K562 (cell line): ENCODE results near the gene AIMP1. TPM values are rescaled to one million over a fixed set of nuclear protein-coding genes. Genes with fewer than 3 reads are reported as not detected.

ENCODE experiments used
- ATAC-seq: fragments of 200-7000 bp; cut with Tn5 transposase; 3 replicates; pipeline ENCODE4 v1.9.1; 2020; ENCODE audit warnings: moderate library complexity
- BruUV-seq: library from RNA; stranded (reverse); fragments of 400-500 nt; replicated peaks from 2 replicates; lab custom pipeline; 2021; lab: Mats Ljungman, UMichigan
- CTCF ChIA-PET: fragments of 300-600 bp; formaldehyde crosslinking; extraction: SDS; loops from one replicate; lab custom pipeline; 2021; ENCODE audit warnings: low intra/inter-chr PET ratio; lab: Yijun Ruan, JAX
- POLR2A ChIA-PET: fragments of 300-600, 350-650 bp; sonication (Branson Sonifier 250); formaldehyde crosslinking; extraction: SDS; loops from one replicate; lab custom pipeline; 2021; ENCODE audit warnings: antibody characterized with exemption, inconsistent platforms; lab: Yijun Ruan, JAX
- DNase-seq, 4 experiments: peaks; one replicate each; pipeline versions ENCODE4 v3.0.0 to v3.0.0-alpha.2; 2011 to 2018; ENCODE audit warnings: low spot score in 3 of 4, mixed read lengths in 3 of 4; ENCODE audit errors: extremely low read depth in 1 of 4
- FAIRE-seq: peaks from 2 replicates; lab custom pipeline; 2011; peaks lifted over from hg19 to GRCh38; lab: Jason Lieb, UNC
- H2AFZ ChIP-seq: 2 replicates; pipeline ENCODE4 v1.6.0; 2011; ENCODE audit warnings: low read depth, low read length, control low read depth, inconsistent platforms
- H3K27ac ChIP-seq: fragments of 200-600 bp; 3 replicates; pipeline ENCODE4 v1.8.0; 2011; ENCODE audit warnings: low read depth, mild to moderate bottlenecking, control low read depth, inconsistent platforms, low read length, moderate library complexity, mixed read lengths; ENCODE audit errors: extremely low read depth
- H3K27me3 ChIP-seq, 2 experiments: fragments of 300-600 bp in 1 of 2; 2 replicates in 1 of 2; 3 replicates in 1 of 2; pipeline versions ENCODE4 v1.6.0 to v1.8.0; 2011; ENCODE audit warnings: inconsistent platforms in 2 of 2, low read length in 2 of 2, mild to moderate bottlenecking in 1 of 2, mixed read lengths in 1 of 2, moderate library complexity in 1 of 2; ENCODE audit not compliant: control insufficient read depth in 2 of 2, insufficient read depth in 2 of 2
- H3K36me3 ChIP-seq: fragments of 300-600 bp; 3 replicates; pipeline ENCODE4 v1.8.0; 2011; ENCODE audit warnings: mild to moderate bottlenecking, low read length, inconsistent platforms; ENCODE audit not compliant: control insufficient read depth, insufficient read depth
- H3K4me1 ChIP-seq, 2 experiments: fragments of 200-600 bp in 1 of 2; replicated peaks in 1 of 2; 2 replicates in 1 of 2; 3 replicates in 1 of 2; pipeline versions ENCODE4 v1.5.1 to v1.8.0; 2011; ENCODE audit warnings: inconsistent platforms in 2 of 2, low read length in 2 of 2, mild to moderate bottlenecking in 1 of 2, mixed read lengths in 1 of 2, moderate library complexity in 1 of 2; ENCODE audit not compliant: control insufficient read depth in 2 of 2, insufficient read depth in 2 of 2
- H3K4me2 ChIP-seq: 2 replicates; pipeline ENCODE4 v1.6.1; 2011; ENCODE audit warnings: low read length, control low read depth, inconsistent platforms, mixed read lengths; ENCODE audit not compliant: insufficient read depth
- H3K4me3 ChIP-seq: fragments of 200-600 bp; sonication (generic), shearing (Covaris generic); 2 replicates; pipeline ENCODE4 v1.5.1; 2016; ENCODE audit warnings: control low read depth, inconsistent platforms
- H3K79me2 ChIP-seq: fragments of 200-600 bp; 3 replicates; pipeline ENCODE4 v1.8.0; 2011; ENCODE audit warnings: low read length, inconsistent platforms; ENCODE audit not compliant: control insufficient read depth, insufficient read depth
- H3K9ac ChIP-seq, 2 experiments: 2 replicates each; pipeline versions ENCODE4 v1.6.0 to v1.6.1; 2011; ENCODE audit warnings: low read depth in 2 of 2, low read length in 2 of 2, control low read depth in 1 of 2, inconsistent platforms in 1 of 2, mild to moderate bottlenecking in 1 of 2, mixed read lengths in 1 of 2; ENCODE audit not compliant: insufficient read depth in 1 of 2
- H3K9me1 ChIP-seq: one replicate; pipeline ENCODE4 v1.6.0; 2011; ENCODE audit warnings: inconsistent platforms, mild to moderate bottlenecking, low read length, moderate library complexity; ENCODE audit not compliant: control insufficient read depth, insufficient read depth
- H3K9me3 ChIP-seq: replicated peaks from 2 replicates; pipeline ENCODE4 v1.5.1; 2011; ENCODE audit warnings: low read depth, low read length, inconsistent platforms; ENCODE audit not compliant: control insufficient read depth, insufficient read depth
- H4K20me1 ChIP-seq: replicated peaks from 2 replicates; pipeline ENCODE4 v1.6.1; 2011; ENCODE audit warnings: low read length, inconsistent platforms, mixed read lengths; ENCODE audit not compliant: control insufficient read depth, insufficient read depth
- ARID3A ChIP-seq: IDR thresholded peaks from 2 replicates; pipeline ENCODE4 v1.6.1; 2012; ENCODE audit warnings: low read depth, low read length, improper control_type of control experiment, borderline replicate concordance
- ARID3B ChIP-seq: fragments of 250-450 bp; sonication (Bioruptor Pico); IDR thresholded peaks from 2 replicates; pipeline ENCODE4 v1.4.0; 2020; ENCODE audit warnings: borderline replicate concordance
- ATF7 ChIP-seq: fragments of 450-650 bp; IDR thresholded peaks from 2 replicates; pipeline ENCODE4 v1.7.1; 2014; ENCODE audit warnings: mild to moderate bottlenecking, moderate library complexity
- C11orf30 ChIP-seq: fragments of 450-650 bp; IDR thresholded peaks from 2 replicates; pipeline ENCODE4 v1.6.1; 2016; ENCODE audit warnings: low read depth, mild to moderate bottlenecking
- EP400 ChIP-seq: fragments of 450-650 bp; IDR thresholded peaks from 2 replicates; pipeline ENCODE4 v1.6.1; 2017; ENCODE audit warnings: antibody characterized with exemption, mild to moderate bottlenecking, moderate library complexity
- FIP1L1 ChIP-seq: fragments of 200-400 bp; formaldehyde crosslinking; IDR thresholded peaks from 2 replicates; pipeline ENCODE4 v1.6.1; 2018; ENCODE audit warnings: mild to moderate bottlenecking, low read depth, low read length; ENCODE audit not compliant: poor library complexity, severe bottlenecking
- FOXK2 ChIP-seq, 2 experiments: fragments of 450-650 bp; IDR thresholded peaks in 1 of 2; conservative IDR thresholded peaks in 1 of 2; 2 replicates each; pipeline ENCODE4 v1.6.1; 2016; ENCODE audit warnings: low read depth in 2 of 2, mild to moderate bottlenecking in 1 of 2
- HMBOX1 ChIP-seq: sonication (generic); IDR thresholded peaks from 2 replicates; pipeline ENCODE4 v1.6.1; 2016
- KAT2B ChIP-seq: IDR thresholded peaks from one replicate; pipeline ENCODE4 v1.6.1; 2012; ENCODE audit warnings: low read depth, mild to moderate bottlenecking, control low read depth, inconsistent platforms, low read length, moderate library complexity
- SIN3A ChIP-seq, 2 experiments: fragments of 150-350 bp in 1 of 2; IDR thresholded peaks; 2 replicates each; pipeline ENCODE4 v1.6.1; 2011 to 2016; ENCODE audit warnings: borderline replicate concordance in 2 of 2, low read depth in 2 of 2, low read length in 2 of 2, mild to moderate bottlenecking in 2 of 2, moderate library complexity in 2 of 2; ENCODE audit not compliant: control insufficient read depth in 1 of 2
- SIRT6 ChIP-seq: IDR thresholded peaks from one replicate; pipeline ENCODE4 v1.6.1; 2012; ENCODE audit warnings: low read depth, mild to moderate bottlenecking, control low read depth, inconsistent platforms, low read length, moderate library complexity
- SREBF2 ChIP-seq: sonication (generic); formaldehyde crosslinking; IDR thresholded peaks from 2 replicates; pipeline ENCODE4 v1.4.0; 2020; ENCODE audit warnings: mild to moderate bottlenecking, missing genetic modification reagents
- SRSF1 ChIP-seq: fragments of 200-400 bp; formaldehyde crosslinking; IDR thresholded peaks from 2 replicates; pipeline ENCODE4 v1.6.1; 2017; ENCODE audit warnings: mild to moderate bottlenecking, low read depth, low read length, moderate library complexity
- TBP ChIP-seq: optimal IDR thresholded peaks from 2 replicates; pipeline ENCODE3; 2011; ENCODE audit warnings: low read depth, low read length, improper control_type of control experiment
- TEAD4 ChIP-seq, 2 experiments: sonication (generic) in 1 of 2; formaldehyde crosslinking in 1 of 2; IDR thresholded peaks; 2 replicates each; pipeline versions ENCODE4 v1.6.1 to v1.8.0; 2012 to 2022; ENCODE audit warnings: borderline replicate concordance in 1 of 2, inconsistent platforms in 1 of 2, low read length in 1 of 2, mild to moderate bottlenecking in 1 of 2, missing genetic modification reagents in 1 of 2
- ZNF212 ChIP-seq: fragments of 450-650 bp; formaldehyde crosslinking; IDR thresholded peaks from 2 replicates; pipeline ENCODE4 v1.4.0; 2020; ENCODE audit warnings: mild to moderate bottlenecking
- ZNF217 ChIP-seq: sonication (generic); formaldehyde crosslinking; IDR thresholded peaks from 2 replicates; pipeline ENCODE4 v1.8.0; 2022; ENCODE audit warnings: mild to moderate bottlenecking, missing genetic modification reagents
- ZNF551 ChIP-seq: fragments of 250-450 bp; sonication (Bioruptor Pico); IDR thresholded peaks from 2 replicates; pipeline ENCODE4 v1.5.0; 2021; ENCODE audit warnings: mild to moderate bottlenecking, moderate library complexity
- WGBS: fragments of 100-300 bp; shearing (Covaris generic); methylation state at CpG from one replicate; pipeline ENCODE4 v1.1.6; 2016; ENCODE audit warnings: low coverage, mixed read lengths; ENCODE audit not compliant: insufficient coverage; ENCODE audit errors: missing lambda C conversion rate; 5-methylcytosine and 5-hydroxymethylcytosine counted together
- in situ Hi-C: fragments of 300-500 bp; cut with MboI; formaldehyde crosslinking; loops from 4 replicates; pipeline ENCODE4 v1.15.0; 2018; ENCODE audit warnings: inconsistent platforms, mixed read lengths
- intact Hi-C: fragments of 100-400 bp; cut with micrococcal nuclease; formaldehyde crosslinking; loops from 2 replicates; pipeline ENCODE4 v1.14.2; 2022
- polyA plus RNA-seq, 8 experiments: library from polyadenylated mRNA; depleted of rRNA in 4 of 8; stranded (reverse) in 5 of 8; unstranded in 3 of 8; fragments of >200 nt; fragmentation: Nextera tagmentation in 2 of 8; fragmentation: Illumina TruSeq in 1 of 8; extraction: Ambion mirVana in 2 of 8; extraction: Trizol in 1 of 8; gene quantifications; 2 replicates each; pipeline versions ENCODE4 v1.2.1 to v1.2.3, GENCODE V29; 2011 to 2014; ENCODE audit warnings: inconsistent platforms in 1 of 8, missing spikeins in 1 of 8
- total RNA-seq, 7 experiments: library from RNA; depleted of rRNA in 6 of 7; stranded (reverse); fragments of >200 nt in 6 of 7; fragmentation: Illumina TruSeq in 2 of 7; extraction: Trizol in 2 of 7; gene quantifications; 2 replicates each; pipeline versions ENCODE4 v1.2.1 to v1.2.3, GENCODE V29; 2011 to 2021; ENCODE audit warnings: low replicate concordance in 1 of 7

AIMP1 gene
- total and polyA plus RNA-seq, 9 of the 15 experiments (the other 6 are each of a cell fraction or from before 2014, with no cell fraction given): 39.9 to 141 (median 70.1) TPM

GRCh38 chr4:106312377-106312776 is 4.0 kb upstream of the AIMP1 start:
- intact Hi-C loops (no loop called here), in situ Hi-C loops (loop anchor here (25.0 kb wide), 1 partner anchor 1400 kb away; the partner anchor contains the start of gene PAPSS1)
- no peak overlapping the region for H3K27ac ChIP-seq
- ChIA-PET POLR2A (no interaction called here), CTCF (no interaction called here)
- DNase-seq (no peak), FAIRE-seq (no peak), ATAC-seq (no peak)
- H3K79me2 ChIP-seq: peaks cover 74% of the 10 kb centered on the region
- no peak overlapping the region for H3K4me3 ChIP-seq
- H3K27me3 ChIP-seq: no peaks in the 10 kb centered on the region
- peaks cover 8 to 11% of the 10 kb centered on the region in 2 experiments; a peak in 4 of 5 replicates for H3K4me1 ChIP-seq
- H3K4me2 ChIP-seq: no peak overlapping the region
- peaks cover 10% of the 10 kb centered on the region for H3K36me3 ChIP-seq
- WGBS: 94% methylated on average over 1 of the region's 1 CpG
- H2AFZ ChIP-seq: no peak overlapping the region
- no peak overlapping the region for H3K9ac ChIP-seq
- BruUV-seq: no TSS peak
- no peak for TF ChIP-seq ARID3B (CRISPR knock-in tag)
- TF ChIP-seq C11orf30: no peak
- TF ChIP-seq HMBOX1: no peak
- TF ChIP-seq SIRT6: no peak
- TF ChIP-seq FOXK2 (conservative IDR thresholded peaks at IDR 0.05 in 1 of 2, IDR thresholded peaks at IDR 0.05 in 1 of 2; ENCODE audit: low read depth in 2 of 2): no peak
- TF ChIP-seq EP400: no peak
- TF ChIP-seq ATF7: no peak
- no peak for TF ChIP-seq KAT2B
- TF ChIP-seq FIP1L1: no peak
- TF ChIP-seq ZNF217 (CRISPR knock-in tag): no peak
- TF ChIP-seq SREBF2: no peak
- TF ChIP-seq TEAD4 (IDR thresholded peaks at IDR 0.05; ENCODE audit: low read length): no peak
- no peak for TF ChIP-seq TEAD4 (CRISPR knock-in tag; IDR thresholded peaks at IDR 0.05; ENCODE audit: borderline replicate concordance)
- no peak for TF ChIP-seq TBP
- no peak for TF ChIP-seq SIN3A (IDR thresholded peaks at IDR 0.05; ENCODE audit: borderline replicate concordance in 2 of 2, control insufficient read depth in 1 of 2, low read depth in 2 of 2, low read length in 2 of 2)
- TF ChIP-seq ARID3A: no peak
- no peak for TF ChIP-seq ZNF551 (CRISPR knock-in tag)
- TF ChIP-seq ZNF212 (CRISPR knock-in tag): no peak
- TF ChIP-seq SRSF1: no peak
- H4K20me1 ChIP-seq: no peaks in the 10 kb centered on the region
- H3K9me1 ChIP-seq: no peaks in the 10 kb centered on the region
- H3K9me3 ChIP-seq: no peaks in the 10 kb centered on the region
